ENCODE data around the gene TRPV3.

- no peak for TF ChIP-seq POLR2AphosphoS5 (IDR thresholded peaks at IDR 0.05)
- TF ChIP-seq, protein P1, sequence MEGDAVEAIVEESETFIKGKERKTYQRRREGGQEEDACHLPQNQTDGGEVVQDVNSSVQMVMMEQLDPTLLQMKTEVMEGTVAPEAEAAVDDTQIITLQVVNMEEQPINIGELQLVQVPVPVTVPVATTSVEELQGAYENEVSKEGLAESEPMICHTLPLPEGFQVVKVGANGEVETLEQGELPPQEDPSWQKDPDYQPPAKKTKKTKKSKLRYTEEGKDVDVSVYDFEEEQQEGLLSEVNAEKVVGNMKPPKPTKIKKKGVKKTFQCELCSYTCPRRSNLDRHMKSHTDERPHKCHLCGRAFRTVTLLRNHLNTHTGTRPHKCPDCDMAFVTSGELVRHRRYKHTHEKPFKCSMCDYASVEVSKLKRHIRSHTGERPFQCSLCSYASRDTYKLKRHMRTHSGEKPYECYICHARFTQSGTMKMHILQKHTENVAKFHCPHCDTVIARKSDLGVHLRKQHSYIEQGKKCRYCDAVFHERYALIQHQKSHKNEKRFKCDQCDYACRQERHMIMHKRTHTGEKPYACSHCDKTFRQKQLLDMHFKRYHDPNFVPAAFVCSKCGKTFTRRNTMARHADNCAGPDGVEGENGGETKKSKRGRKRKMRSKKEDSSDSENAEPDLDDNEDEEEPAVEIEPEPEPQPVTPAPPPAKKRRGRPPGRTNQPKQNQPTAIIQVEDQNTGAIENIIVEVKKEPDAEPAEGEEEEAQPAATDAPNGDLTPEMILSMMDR (IDR thresholded peaks at IDR 0.05 in 8 of 11, conservative IDR thresholded peaks at IDR 0.05 in 3 of 11), result no peak
- no peak for TF ChIP-seq POLR2A (IDR thresholded peaks at IDR 0.05)
Measured at GRCh38 chr17:3572231-3572630, 14.6 kb upstream of the TRPV3 start.
